Lower lobe of right lung (tissue), 2 donors: ENCODE measurements around the gene GTF2H3. TPM values are rescaled to one million over a fixed set of nuclear protein-coding genes. Genes with fewer than 3 reads are reported as not detected.

Experiments used
- ATAC-seq, 2 donors: fragments of 200-7000 bp; cut with Tn5 transposase; one replicate each; pipeline ENCODE4 v1.9.1; 2020 to 2022; ENCODE audit warnings: mild to moderate bottlenecking in 2 of 2, moderate library complexity in 2 of 2
- DNase-seq: peaks from one replicate; pipeline ENCODE4 v3.0.0-alpha.2; 2020
- H3K27ac ChIP-seq: fragments of 200-600 bp; one replicate; pipeline ENCODE4 v1.8.0; 2022
- H3K27me3 ChIP-seq: fragments of 200-600 bp; one replicate; pipeline ENCODE4 v1.8.0; 2022; ENCODE audit warnings: low read depth
- H3K36me3 ChIP-seq: fragments of 200-600 bp; one replicate; pipeline ENCODE4 v1.8.0; 2022; ENCODE audit warnings: mild to moderate bottlenecking
- H3K4me1 ChIP-seq: fragments of 200-600 bp; one replicate; pipeline ENCODE4 v1.8.0; 2022
- H3K4me3 ChIP-seq: fragments of 200-600 bp; one replicate; pipeline ENCODE4 v1.8.0; 2022; ENCODE audit warnings: mild to moderate bottlenecking
- H3K9me3 ChIP-seq: fragments of 200-600 bp; one replicate; pipeline ENCODE4 v1.8.0; 2022
- CTCF ChIP-seq: fragments of 200-600 bp; IDR thresholded peaks from one replicate; pipeline ENCODE4 v1.8.0; 2022; ENCODE audit warnings: antibody characterized with exemption, mild to moderate bottlenecking
- intact Hi-C: fragments of 100-400 bp; cut with DNase I; formaldehyde crosslinking; loops from one replicate; pipeline ENCODE4 v1.11.0; 2022
- total RNA-seq: library from RNA; stranded (reverse); fragmentation: NEBNext Ultra II Directional; extraction: Animal tissue kit (Norgen Biotek cat#: 25700); gene quantifications from one replicate; pipeline ENCODE4 v1.2.1, GENCODE V29; 2021
- donor health status: DM: no; HTN: yes; CAD: no; lungs with severe emphysema.

Gene GTF2H3
- total RNA-seq, 1 donor from 2014 or later: 25.5 TPM

GRCh38 chr12:123621619-123622530 lies 11.8 kb upstream of the GTF2H3 start:
- Histone ChIP-seq H3K4me1 (no peaks in the 10 kb centered on the region), H3K36me3 (peaks cover 100% of the 10 kb centered on the region)
- TF ChIP-seq CTCF: no peak

GRCh38 chr12:123634142-123634561 lies 523 bp downstream of the GTF2H3 start:
- Histone ChIP-seq H3K27me3 (no peaks in the 10 kb centered on the region), H3K4me3 (peak overlapping the region; percentile 89), H3K27ac (peak overlapping the region; percentile 84), H3K4me1 (peaks cover 18% of the 10 kb centered on the region), H3K36me3 (peaks cover 34% of the 10 kb centered on the region), H3K9me3 (no peaks in the 10 kb centered on the region)
- DNase-seq: no peak
- peak in 1 of 2 donors; percentile 1 for ATAC-seq
- intact Hi-C loops: no loop called here
- no peak for TF ChIP-seq CTCF

More at GRCh38 chr12:123621619-123622530, 11.8 kb upstream of the GTF2H3 start:
- H3K9me3 ChIP-seq: no peaks in the 10 kb centered on the region
- H3K4me3 ChIP-seq: no peak overlapping the region
- no peak overlapping the region for H3K27ac ChIP-seq
- intact Hi-C loops: no loop called here
- H3K27me3 ChIP-seq: no peaks in the 10 kb centered on the region
- no peak for ATAC-seq
- DNase-seq: no peak

GRCh38 chr12:123643911-123644310 lies 10.3 kb downstream of the GTF2H3 start:
- Histone ChIP-seq H3K4me3 (no peak overlapping the region), H3K27ac (peak overlapping the region; percentile 13), H3K9me3 (no peaks in the 10 kb centered on the region), H3K36me3 (peaks cover 75% of the 10 kb centered on the region), H3K27me3 (no peaks in the 10 kb centered on the region), H3K4me1 (no peaks in the 10 kb centered on the region)
- no peak for DNase-seq
- TF ChIP-seq CTCF: no peak
- ATAC-seq: peak in 1 of 2 donors; percentile 76
- intact Hi-C loops: no loop called here

GRCh38 chr12:123645380-123645779 lies 11.8 kb downstream of the GTF2H3 start:
- H3K9me3 ChIP-seq: no peaks in the 10 kb centered on the region
- H3K4me3 ChIP-seq: no peak overlapping the region
- no peaks in the 10 kb centered on the region for H3K4me1 ChIP-seq
- no peak overlapping the region for H3K27ac ChIP-seq
- intact Hi-C loops: no loop called here
- no peaks in the 10 kb centered on the region for H3K27me3 ChIP-seq
- TF ChIP-seq CTCF: no peak
- peaks cover 77% of the 10 kb centered on the region for H3K36me3 ChIP-seq
- no peak for DNase-seq
- ATAC-seq: no peak

GRCh38 chr12:123645878-123646277 lies 12.2 kb downstream of the GTF2H3 start:
- Histone ChIP-seq H3K27me3 (no peaks in the 10 kb centered on the region), H3K4me1 (no peaks in the 10 kb centered on the region), H3K9me3 (no peaks in the 10 kb centered on the region), H3K4me3 (no peak overlapping the region), H3K27ac (no peak overlapping the region), H3K36me3 (peaks cover 77% of the 10 kb centered on the region)
- no peak for TF ChIP-seq CTCF
- intact Hi-C loops: no loop called here
- DNase-seq (no peak), ATAC-seq (no peak)
